Fibroblast of skin of left biceps (primary cell): Measurements from ENCODE around the gene PLEKHG4B.
"Not testable (repeated sequence)": the region's sequence is repeated elsewhere in the genome, so short reads cannot be mapped to it uniquely, and the experiment has no call there.

Experiments
- DNase-seq, 2 experiments: peaks; one replicate each; pipeline ENCODE4 v3.0.0-alpha.2; 2013; ENCODE audit warnings: low read depth in 2 of 2

PLEKHG4B gene

DNA sequence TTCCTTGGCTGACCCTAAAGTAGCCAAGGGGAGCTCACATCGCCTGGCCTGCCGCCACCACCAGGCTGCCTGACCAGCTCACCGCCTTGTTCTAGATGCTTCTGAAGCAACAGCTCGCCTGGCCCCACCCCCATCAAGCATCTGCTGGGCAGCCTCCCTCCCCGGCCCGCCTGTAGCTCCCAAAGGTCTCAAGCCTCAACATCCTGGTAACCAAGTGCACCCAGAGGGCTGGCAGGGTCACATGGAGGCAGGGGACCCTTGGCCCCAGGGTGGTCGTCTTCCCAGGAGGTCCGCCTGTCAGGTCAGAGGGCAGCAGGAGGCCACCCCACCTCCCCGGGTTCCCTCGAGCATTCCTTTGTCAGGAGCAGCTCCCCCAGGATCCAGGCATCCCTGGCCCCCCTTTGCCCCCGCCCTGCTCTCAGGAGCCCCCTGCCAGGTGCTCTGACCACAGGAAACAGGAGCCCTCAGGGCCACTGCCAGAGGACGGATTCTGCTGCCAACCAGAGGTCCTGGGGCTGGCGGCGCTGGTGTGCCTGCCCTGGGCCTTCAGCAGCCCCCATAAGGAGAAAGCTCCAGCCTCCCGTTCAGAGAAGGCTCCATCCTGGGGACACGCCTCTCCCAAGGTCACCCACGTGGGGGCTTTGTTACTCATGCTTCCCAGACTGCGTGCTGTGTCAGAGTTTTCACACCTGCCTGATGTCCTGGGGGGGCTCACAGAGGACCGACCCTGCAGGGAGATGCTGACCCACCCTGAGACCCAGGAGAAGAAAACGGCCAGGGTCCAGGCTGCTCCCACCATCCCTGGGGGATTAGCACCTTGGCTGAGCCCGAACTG, 95.9 kb downstream of the PLEKHG4B start:
- no peak for DNase-seq

DNA sequence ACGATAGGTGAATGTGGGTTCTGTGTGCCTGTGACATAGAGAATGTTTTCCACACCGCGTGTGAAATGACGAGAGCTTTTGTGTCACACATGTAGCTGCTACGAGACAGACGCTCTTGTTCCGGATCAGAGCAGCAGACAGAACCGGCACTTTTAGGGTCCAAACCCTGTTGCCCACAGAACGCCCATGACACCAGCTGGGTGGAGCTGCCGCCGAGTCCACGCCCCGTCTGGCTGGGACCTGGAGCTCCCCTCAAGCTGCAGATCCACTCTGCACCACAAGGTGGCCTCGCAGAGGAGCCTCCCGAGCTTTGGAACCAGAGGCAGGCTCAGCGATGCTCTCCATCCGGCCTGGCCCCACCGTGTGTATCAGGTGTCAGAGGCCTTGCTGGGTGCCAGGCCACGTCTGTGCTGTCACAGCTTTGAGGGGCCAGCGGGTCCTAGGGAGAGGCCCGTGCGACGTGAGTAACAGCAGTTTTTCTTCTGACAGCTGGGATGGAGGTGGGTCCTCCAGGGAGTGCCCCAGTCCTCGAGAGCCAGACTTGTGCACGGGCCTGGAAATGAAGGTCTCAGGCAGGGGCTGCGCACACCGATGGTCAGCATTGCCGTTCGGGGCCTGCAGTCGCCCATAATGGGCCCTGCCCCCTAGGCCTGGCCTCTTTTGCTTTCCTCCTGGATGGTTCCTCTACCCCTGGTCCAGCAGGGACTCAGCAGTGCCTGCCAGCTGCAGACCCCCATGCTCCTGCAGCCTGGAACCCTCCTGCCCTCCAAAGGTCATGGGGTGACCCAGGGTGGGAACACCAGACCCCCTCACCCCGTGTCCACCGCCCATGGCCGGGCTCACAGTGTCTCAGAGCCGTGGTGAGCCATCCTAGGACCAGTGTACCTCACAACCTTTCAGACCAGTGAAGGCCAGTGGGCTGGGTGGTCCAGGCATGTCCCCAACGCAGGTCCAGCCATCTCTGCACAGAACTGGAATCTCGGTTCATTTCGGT, 96.8 kb downstream of the PLEKHG4B start:
- peak; percentile 42 to 44 for DNase-seq

DNA sequence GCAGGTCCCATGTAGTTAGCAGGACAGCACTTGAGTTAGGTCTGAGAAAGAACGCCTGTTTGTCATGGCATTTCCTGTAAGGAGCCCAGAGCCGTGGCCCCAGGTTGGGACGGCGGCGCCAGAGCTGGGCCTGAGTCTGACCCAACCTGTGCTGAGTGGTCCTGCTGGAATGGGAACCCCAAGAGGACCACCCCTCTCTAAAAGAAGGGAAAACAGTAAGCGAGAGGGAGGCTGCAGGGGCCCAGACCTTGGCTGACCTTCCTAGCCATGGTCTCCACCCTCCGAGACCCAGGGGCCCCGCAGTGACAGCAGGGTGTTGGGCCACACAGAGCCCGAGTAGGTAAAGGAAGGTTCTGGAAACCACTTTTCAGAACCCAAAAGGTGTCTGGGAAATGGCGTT, 97.5 kb downstream of the PLEKHG4B start:
- no peak for DNase-seq

DNA sequence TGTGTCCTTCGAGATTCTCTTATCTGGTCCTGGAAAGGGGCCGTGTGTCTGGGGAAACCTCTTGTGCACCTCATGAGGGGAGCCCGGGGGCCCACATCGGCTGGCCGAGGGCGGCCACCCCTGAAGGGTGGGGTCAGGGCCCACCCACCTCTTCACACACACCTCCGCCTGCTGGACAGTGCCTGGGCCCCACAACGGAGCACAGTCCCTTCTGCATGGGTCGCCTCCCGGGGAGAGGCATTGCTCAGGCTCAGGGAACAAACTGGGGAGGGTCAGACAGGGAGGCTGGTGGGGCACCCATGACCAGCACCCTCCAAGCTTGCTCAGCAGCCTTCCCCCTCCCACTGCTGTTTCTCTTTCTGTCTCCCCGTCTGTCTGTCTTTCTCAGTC, 98.0 kb downstream of the PLEKHG4B start:
- DNase-seq: no peak

DNA sequence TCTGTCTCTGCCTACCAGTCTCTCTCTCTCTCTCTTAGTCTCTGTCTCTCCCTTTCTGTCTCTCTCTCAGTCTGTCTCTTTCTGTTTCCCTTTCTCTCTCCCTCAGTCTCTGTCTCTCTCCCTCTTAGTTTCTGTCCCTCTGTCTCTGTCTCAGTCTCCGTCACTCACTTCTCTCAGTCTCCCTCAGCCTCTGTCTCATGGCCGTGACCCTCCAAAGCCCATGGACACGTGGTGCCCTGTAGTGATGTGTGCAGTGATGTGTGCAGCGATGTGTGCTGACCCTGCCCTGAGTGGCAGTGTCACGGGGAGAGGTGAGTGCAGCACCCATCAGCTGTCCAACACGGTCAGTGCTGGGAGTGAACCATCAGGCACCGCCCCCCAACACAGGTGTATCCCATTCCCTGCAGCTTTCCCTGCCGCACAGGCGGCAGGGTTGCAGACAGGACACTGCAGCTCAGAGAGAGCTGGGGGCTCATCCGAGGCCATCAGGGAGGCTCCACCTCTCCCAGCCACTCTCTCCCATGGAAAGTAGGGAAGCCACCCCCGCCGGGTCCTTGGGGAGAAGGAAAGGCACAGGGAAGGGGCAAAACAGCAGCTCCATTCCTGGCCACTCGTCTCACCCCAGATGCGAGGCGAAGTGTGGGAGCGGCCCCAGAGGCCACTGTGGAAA, 98.5 kb downstream of the PLEKHG4B start:
- DNase-seq: no peak

DNA sequence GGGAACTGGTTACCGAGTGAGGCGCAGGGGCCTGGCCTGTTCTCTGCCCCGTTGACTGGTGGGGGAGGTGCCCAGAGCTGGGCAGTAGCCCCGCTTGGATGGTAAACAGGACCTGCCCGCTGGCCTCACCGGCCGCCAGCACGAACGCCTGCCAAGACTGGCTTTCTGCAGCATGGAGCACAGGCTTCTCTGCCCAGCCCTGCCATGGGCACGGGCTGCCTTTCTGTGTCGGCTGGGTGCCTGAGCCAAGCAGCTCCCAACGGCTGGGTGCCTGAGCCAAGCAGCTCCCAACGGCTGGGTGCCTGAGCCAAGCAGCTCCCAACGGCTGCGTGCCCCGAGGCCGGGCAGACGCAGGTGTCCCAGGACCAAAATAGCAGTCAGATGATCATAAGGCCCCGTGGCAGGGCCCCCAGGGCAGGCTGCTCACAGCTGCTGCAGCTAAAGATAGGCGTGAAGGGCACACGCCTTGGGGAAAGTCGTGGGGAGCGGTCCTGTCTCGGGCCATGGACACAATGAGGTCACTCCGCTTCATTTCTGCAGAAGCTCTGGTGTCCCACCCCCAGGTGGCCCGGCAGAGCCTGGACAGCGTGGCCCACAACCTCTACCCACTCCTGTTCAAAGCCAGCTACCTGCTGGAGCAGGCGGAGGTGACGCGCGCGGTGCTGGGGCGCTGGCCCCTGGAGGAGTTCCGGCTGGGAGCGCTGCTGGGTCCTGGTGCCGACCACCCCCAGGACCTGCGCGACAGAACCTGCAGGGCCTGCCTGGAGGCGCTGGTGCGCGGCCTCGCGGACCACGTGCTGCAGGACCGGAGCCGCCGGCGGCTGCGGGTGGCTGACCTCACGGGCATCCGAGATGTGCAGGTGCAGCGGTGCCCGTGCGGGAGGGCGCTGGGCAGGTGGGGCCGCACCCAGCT, 99.3 kb downstream of the PLEKHG4B start, which contains the start of gene LRRC14B:
Gene LRRC14B (plus strand): TSS at position 460 of the 913 bp plus-strand sequence. CDS start 44 bp downstream, at position 504.
- no peak for DNase-seq

DNA sequence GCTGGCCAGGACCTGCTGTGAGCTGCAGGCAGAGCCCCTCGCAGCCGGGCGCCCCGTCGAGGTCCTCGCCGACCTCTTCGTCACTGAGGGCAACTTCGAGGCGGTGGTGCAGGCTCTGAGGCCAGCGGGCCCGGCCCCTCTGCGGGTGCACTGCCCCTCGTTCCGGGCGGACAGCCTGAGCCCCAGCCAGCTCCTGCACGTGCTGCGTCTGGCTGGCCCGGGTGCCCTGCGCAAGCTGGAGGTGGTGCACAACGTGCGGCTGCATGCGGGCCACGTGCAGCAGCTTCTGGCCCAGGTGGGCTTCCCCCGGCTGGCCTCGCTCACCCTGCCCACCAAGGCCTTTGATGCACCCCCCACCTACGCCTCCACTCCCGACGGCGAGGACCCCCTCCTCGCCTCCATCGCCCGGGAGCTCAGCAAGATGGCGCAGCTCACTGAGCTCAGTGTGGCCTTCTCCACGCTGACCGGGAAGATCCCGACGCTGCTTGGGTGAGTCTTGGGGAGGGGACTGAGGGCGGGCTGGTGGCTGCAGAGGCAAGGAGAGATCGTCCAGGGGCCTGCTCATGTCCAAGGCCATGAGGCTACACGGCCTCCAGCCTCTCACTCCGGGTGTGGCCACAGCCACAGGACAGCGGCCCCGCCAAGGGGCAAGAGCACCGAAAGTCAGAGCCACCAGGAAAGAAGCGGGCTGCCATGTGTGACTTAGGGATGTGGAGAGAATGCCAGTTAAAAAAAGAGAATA, 100.2 kb downstream of the PLEKHG4B start:
- DNase-seq: no peak

DNA sequence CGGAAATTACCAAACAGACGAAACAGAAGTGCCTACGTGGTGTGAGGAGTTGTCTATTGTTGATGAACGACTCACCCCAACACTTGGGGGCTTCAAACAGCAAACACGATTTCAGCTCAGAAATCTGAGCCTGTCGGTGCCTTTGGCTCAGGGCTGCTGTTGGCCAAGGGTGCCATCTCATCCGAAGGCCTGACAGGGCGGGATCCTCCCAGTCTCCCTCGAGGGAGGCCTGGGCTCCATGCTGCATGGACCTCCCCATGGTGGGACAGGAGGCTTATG, 100.7 kb downstream of the PLEKHG4B start:
- DNase-seq: no peak

DNA sequence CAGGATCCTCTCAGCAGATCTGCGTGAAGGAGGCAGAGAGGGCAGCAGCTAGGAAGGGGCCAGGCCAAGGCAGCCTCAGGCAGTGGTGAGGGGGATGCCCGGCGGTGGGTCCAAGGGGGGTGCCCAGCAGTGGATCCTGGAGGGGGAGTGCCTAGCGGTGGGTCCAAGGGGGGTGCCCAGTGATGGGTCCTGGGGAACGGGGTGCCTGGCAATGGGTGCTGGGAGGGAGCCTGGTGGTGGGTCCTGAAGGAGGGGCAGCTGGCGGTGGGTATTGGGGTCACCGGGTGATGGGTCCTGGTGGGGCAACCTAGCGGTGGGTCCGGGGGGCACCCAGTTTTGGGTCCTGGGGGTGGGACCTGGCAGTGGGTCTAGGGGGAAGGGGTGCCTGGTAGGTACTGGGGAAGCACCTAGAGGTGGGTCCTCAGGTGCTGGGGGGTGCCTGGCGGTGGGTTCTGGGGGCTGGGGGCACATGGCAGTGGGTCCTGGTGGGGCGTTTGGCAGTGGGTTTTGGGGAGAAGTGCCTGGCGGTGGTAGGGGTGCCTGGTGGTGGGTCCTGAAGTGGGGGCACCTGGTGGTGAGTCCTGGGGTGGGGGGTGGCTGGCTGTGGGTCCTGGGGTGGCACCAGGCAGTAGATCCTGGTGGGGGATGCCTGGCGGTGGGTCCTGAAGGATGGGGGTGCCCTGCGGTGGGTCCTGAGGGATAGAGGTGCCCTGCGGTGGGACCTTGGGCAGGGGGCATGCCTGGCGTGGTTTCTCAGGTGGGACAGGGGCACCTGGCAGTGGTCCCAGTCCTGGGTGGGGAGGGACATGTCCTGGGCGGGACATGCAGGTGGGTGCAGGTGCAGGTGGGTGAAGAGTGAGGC, 101.2 kb downstream of the PLEKHG4B start:
- no peak for DNase-seq

DNA sequence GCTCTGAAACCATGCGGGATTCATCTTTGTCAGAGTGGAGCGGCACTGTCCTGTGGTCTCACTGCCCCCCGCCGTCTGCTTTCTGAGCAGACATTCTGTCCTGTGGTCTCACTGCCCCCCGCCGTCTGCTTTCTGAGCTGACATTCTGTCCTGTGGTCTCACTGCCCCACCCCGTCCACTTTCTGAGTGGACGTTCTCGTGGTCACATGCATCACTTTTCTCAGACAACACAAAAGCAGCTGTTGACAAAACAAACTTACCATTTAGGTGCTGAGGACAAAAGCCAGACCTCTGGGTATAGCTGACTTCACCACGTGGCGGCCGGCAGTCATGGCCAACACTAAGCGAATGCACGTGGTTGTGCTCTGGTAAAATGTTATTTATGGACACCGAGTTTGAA, 102.1 kb downstream of the PLEKHG4B start:
- DNase-seq: no peak

DNA sequence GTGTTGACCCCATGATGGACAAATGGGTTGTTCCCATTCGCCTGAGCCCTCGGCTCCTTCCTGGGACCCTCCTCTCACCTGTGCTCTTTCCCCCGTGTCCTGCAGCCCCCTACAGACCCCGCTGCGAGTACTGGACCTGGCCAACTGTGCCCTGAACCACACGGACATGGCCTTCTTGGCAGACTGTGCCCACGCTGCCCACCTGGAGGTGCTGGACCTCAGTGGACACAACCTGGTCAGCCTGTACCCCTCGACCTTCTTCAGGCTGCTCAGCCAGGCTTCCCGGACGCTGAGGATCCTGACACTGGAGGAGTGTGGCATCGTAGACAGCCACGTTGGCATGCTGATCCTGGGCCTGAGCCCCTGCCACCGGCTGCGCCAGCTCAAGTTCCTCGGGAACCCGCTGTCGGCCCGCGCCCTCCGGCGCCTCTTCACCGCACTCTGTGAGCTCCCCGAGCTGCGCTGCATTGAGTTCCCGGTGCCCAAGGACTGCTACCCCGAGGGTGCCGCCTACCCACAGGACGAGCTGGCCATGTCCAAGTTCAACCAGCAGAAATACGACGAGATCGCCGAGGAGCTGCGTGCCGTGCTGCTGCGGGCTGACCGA, 102.7 kb downstream of the PLEKHG4B start:
- no peak for DNase-seq

DNA sequence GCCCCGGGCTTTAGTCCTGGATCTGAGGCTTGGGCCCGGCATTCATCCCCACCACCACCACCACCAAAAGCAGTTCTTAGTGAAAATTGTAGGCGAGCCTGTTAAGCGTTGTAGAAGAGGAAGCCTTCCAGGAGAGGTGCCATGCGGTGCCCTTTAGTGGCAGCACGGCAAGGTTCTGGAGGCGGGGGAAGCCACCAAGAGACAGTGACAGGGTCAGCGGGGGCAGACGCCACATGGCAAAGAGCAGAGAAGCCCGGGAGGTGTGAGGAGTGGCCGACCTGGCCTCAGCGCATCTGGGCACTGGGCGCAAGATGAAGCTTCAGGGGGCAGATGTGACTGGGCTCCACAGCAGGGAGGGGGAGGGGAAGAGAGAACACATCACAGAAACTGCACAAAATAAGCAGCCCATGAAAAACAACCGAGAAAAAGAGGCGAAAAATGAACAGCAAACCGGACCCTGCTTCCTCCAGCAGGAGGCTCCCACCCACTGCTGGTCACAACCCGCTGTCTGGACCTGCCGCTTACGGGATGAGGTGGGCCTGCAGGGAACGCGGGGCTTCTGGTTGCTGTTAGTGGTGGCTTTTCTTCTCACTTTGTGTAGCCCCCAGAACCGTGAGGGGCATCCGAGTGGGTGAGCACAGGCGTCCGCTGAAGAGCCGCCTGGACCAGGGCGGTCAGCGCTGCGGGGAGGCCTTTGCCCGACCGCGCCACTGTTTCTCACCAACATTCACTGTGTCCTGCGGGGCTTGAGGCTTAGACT, 103.6 kb downstream of the PLEKHG4B start:
- DNase-seq: no peak

DNA sequence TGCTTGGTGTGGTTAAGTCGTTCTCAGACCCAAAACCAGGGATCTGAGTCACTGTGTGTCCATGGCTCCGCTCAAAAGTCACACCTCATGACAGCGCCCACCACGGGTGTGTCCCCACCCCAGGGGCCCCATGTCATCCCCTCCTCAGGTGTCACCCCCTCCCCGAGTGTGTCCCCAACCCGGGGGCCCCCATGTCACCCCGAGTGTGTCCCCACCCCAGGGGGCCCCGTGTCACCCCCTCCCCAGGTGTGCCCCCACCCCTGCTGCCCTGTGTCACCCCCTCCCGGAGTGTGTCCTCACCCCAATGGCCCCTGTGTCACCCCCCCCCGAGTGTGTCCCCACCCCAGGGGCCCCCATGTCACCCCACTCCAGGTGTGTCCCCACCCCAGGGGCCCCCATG, 104.4 kb downstream of the PLEKHG4B start:
- no peak for DNase-seq

DNA sequence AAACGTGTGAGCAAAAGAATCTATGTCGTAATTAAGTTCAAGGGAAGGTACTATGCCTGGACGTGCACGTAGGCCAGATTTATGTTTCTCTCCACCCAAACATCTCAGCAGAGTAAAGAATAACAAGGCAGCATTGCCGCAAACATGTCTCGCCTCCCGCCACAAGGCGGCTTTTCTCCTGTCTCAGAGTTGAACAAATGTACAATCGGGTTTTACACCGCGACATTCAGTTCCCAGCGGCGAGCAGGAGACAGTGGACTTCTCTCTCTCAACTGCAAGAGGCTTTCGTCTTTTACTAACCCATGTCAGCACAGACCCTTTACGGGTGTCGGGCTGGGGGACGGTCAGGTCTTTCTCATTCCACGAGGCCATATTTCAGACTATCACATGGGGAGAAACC, 105.1 kb downstream of the PLEKHG4B start:
- DNase-seq: not testable (repeated sequence)

DNA sequence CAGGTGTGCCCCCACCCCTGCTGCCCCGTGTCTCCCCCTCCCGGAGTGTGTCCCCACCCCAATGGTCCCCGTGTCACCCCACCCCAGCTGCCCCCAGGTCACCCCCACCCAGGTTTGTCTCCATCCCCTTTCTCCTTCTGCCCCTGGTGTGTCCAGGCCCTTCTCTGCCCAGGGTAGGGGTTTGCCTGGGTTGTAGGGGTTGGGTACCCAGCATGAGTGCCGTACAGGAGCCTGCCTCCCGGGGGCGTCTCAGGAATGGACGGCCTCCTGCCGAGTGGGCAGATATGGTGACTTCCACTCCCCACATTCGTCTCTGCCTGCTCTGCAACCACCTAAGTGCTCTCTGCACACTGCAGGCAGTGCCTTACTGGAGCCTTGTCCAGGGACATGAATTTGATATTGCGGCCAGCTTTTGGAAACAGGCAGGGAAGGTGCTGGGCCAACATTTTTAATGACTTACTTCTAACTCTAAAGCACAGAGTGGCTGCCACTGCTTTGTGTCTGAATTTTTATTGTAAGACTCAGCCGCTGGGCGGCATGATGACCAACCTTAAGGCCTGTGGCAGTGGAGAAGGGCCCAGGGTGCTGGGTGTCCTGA, 106.0 kb downstream of the PLEKHG4B start:
- DNase-seq: no peak

DNA sequence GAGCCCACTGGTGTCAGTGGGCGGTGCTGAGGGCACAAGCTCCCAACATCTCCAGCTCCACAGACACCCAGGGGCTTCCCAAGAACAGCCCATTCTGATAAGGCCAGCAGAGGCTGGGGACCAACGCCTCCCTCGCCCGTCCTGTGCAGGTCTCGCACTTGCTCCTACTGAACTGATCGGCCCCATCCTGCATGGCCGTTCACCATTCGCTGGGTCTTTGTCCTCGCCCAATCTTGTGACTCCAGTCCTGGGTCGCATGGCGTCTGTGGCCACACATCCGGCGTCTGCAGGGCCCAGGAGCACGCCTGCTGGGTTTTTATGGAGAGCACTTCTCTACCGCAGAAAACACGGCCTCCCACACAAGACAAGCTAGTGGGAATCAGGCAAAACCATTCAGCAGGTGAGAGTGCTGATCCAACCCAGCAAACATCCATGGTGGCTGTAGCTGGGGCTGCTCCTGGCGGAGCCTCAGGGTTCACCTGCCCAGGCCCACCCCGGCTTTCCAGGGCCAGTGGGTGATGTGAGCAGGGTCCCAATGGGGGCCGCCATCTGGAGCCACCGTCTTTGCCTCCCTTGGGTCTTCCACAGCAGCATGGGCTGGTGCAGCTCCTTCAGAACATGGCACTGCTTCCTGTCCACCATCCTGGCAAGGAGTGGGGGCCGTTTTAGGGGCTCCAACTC, 106.7 kb downstream of the PLEKHG4B start:
- DNase-seq: no peak

DNA sequence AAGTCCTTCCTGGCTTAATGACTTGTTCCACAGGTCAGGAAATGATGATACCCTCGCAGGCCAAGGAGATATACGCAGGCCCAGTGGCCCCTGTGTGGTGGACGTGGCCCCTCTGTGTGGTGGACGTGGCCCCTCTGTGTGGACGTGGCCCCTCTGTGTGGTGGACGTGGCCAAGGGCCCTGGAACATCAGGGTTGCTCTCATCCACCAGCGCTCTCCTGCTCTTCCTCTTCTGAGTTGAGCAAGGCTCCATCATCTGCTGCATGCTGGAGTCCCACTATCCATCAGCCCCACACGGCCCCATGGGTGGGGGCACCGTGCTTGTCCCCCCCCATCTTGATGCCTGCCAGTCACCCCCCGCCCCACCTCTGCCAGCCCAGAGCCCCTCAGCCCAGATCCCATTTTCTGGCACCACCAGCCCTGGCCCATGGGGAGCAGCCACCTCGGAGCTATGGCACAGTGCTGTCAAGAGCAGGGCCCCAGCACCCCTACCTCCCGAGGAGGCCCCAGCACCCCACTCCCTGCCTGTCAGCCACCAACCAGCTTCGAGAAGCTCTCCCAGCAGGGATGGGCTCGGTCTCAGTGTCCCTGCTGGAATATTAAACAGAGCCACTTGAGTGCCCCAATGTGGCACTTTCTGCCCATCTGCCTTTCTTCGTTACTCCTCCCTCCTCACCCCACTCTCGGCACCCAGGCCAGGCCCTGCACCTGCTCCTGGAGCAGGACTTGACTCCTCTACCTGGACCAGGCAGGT, 107.4 kb downstream of the PLEKHG4B start:
- no peak for DNase-seq
